IMR-90 (cell line): ENCODE measurements around the gene TMPRSS13.

ENCODE experiments used
- CEBPB ChIP-seq: IDR thresholded peaks from 2 replicates; pipeline ENCODE4 v1.6.1; 2012; ENCODE audit warnings: low read depth, low read length, improper control_type of control experiment
- POLR2A ChIP-seq: IDR thresholded peaks from 2 replicates; pipeline ENCODE4 v1.6.1; 2012; ENCODE audit warnings: mild to moderate bottlenecking, low read depth, low read length
- RAD21 ChIP-seq: IDR thresholded peaks from 2 replicates; pipeline ENCODE4 v1.6.1; 2012; ENCODE audit warnings: low read length, improper control_type of control experiment
- RFX5 ChIP-seq: IDR thresholded peaks from 2 replicates; pipeline ENCODE4 v1.8.0; 2012; ENCODE audit warnings: low read depth, mild to moderate bottlenecking, low read length, moderate library complexity
- TF ChIP-seq, protein P1 (sequence below): conservative IDR thresholded peaks from 2 replicates; pipeline ENCODE4 v1.5.1; 2012; ENCODE audit warnings: mild to moderate bottlenecking, low read depth, low read length, improper control_type of control experiment

DNA sequence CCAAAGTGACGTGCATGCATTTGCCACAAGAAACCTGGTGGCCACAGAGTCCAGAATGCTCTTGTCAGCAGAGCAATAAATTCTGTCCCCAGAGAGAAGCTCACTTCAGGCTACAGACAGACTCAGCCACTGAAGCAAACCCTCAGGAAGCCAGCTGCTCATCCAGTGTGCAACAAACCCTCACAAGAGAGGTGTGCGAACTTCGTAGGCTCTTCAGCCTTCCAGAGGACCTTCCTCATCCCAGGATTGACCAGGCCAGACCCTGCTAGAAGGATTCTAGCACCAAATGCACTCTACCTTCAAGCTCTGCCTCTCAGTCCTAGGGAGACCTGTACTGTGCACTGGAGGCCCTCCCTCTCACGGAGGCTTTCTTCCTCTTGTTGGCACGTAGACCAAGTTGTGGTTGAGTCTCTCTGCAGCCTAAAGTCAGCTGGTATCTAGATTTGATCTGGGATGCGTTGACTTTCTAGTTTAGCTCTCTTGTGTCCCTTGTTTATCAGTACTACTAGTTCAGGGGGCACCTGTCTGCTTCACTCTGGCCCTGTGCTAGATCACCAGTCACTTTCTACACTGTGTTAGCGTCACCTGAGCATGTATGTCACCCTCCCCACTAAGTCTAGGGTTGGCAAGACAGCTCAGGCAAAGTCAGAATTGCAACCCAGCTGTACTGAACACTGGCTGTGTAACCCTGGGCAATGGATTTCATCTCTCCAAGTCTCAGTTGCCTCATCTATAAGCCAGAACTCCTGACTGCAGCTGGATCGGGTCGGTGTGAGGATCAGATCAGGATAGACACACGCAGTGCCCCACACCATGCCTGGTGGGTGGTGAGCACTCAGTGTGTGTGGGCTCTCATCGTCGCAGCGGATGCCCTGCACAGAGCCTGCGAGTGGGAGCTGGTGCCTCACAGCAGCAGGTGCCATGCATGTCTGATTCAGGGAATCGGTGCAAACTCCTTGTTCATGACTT lies 22.1 kb upstream of the TMPRSS13 start:
- TF ChIP-seq, protein P1, sequence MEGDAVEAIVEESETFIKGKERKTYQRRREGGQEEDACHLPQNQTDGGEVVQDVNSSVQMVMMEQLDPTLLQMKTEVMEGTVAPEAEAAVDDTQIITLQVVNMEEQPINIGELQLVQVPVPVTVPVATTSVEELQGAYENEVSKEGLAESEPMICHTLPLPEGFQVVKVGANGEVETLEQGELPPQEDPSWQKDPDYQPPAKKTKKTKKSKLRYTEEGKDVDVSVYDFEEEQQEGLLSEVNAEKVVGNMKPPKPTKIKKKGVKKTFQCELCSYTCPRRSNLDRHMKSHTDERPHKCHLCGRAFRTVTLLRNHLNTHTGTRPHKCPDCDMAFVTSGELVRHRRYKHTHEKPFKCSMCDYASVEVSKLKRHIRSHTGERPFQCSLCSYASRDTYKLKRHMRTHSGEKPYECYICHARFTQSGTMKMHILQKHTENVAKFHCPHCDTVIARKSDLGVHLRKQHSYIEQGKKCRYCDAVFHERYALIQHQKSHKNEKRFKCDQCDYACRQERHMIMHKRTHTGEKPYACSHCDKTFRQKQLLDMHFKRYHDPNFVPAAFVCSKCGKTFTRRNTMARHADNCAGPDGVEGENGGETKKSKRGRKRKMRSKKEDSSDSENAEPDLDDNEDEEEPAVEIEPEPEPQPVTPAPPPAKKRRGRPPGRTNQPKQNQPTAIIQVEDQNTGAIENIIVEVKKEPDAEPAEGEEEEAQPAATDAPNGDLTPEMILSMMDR: no peak
- no peak for TF ChIP-seq POLR2A
- no peak for TF ChIP-seq RAD21
- no peak for TF ChIP-seq CEBPB
- no peak for TF ChIP-seq RFX5
